IMR-90 (cell line): ENCODE data around the gene AGPS. TPM values are rescaled to one million over a fixed set of nuclear protein-coding genes. Genes with fewer than 3 reads are reported as not detected.

ENCODE experiments used
- ATAC-seq: fragments of 200-7000 bp; cut with Tn5 transposase; 2 replicates; pipeline ENCODE4 v1.9.1; 2020; ENCODE audit warnings: low read depth, mild to moderate bottlenecking, moderate library complexity
- BruUV-seq: library from RNA; stranded (reverse); fragments of 400-500 nt; replicated peaks from 2 replicates; lab custom pipeline; 2021; lab: Mats Ljungman, UMichigan
- CTCF ChIA-PET: fragments of 300-600 bp; formaldehyde crosslinking; extraction: SDS; loops from one replicate; lab custom pipeline; 2021; ENCODE audit warnings: antibody characterized with exemption; lab: Yijun Ruan, JAX
- POLR2A ChIA-PET: fragments of 300-600 bp; sonication (Branson Sonifier 250); formaldehyde crosslinking; loops from one replicate; lab custom pipeline; 2022; ENCODE audit warnings: antibody characterized with exemption; ENCODE audit not compliant: unreplicated experiment; lab: Charles Lee
- DNase-seq: peaks from one replicate; pipeline ENCODE4 v3.0.0; 2013
- H2AFZ ChIP-seq: replicated peaks from 2 replicates; pipeline ENCODE3; 2013; ENCODE audit warnings: low read length, mild to moderate bottlenecking; ENCODE audit not compliant: poor library complexity
- H2AK5ac ChIP-seq: 2 replicates; pipeline ENCODE4 v1.6.1; 2013; ENCODE audit warnings: low read depth, low read length, inconsistent platforms
- H2AK9ac ChIP-seq: replicated peaks from 2 replicates; pipeline ENCODE3; 2013; ENCODE audit warnings: mild to moderate bottlenecking, low read depth, low read length, moderate library complexity; ENCODE audit not compliant: poor library complexity
- H2BK120ac ChIP-seq: 2 replicates; pipeline ENCODE4 v1.6.1; 2013; ENCODE audit warnings: low read depth, low read length, inconsistent platforms
- H2BK15ac ChIP-seq: 3 replicates; pipeline ENCODE4 v1.6.1; 2013; ENCODE audit warnings: low read depth, low read length, inconsistent platforms
- H2BK20ac ChIP-seq: 2 replicates; pipeline ENCODE4 v1.6.1; 2013; ENCODE audit warnings: low read depth, mild to moderate bottlenecking, inconsistent platforms, low read length, moderate library complexity
- H2BK5ac ChIP-seq: 2 replicates; pipeline ENCODE4 v1.6.1; 2013; ENCODE audit warnings: mild to moderate bottlenecking, low read depth, low read length, inconsistent platforms; ENCODE audit not compliant: poor library complexity, severe bottlenecking
- H3K14ac ChIP-seq: replicated peaks from 2 replicates; pipeline ENCODE4 v1.6.1; 2013; ENCODE audit warnings: low read depth, low read length, inconsistent platforms
- H3K18ac ChIP-seq: 2 replicates; pipeline ENCODE4 v1.6.1; 2013; ENCODE audit warnings: low read depth, low read length, control low read depth
- H3K23ac ChIP-seq: 2 replicates; pipeline ENCODE4 v1.6.1; 2013; ENCODE audit warnings: low read depth, low read length, inconsistent platforms
- H3K27ac ChIP-seq: 2 replicates; pipeline ENCODE4 v1.5.1; 2013; ENCODE audit warnings: mild to moderate bottlenecking, control low read depth, low read length; ENCODE audit not compliant: insufficient read depth
- H3K27me3 ChIP-seq: 2 replicates; pipeline ENCODE4 v1.6.1; 2013; ENCODE audit warnings: low read length; ENCODE audit not compliant: control insufficient read depth, insufficient read depth
- H3K36me3 ChIP-seq: 2 replicates; pipeline ENCODE4 v1.6.1; 2013; ENCODE audit warnings: low read length, mixed read lengths; ENCODE audit not compliant: control insufficient read depth, insufficient read depth
- H3K4ac ChIP-seq: 2 replicates; pipeline ENCODE4 v1.6.1; 2013; ENCODE audit warnings: low read depth, low read length, inconsistent platforms
- H3K4me1 ChIP-seq: 2 replicates; pipeline ENCODE4 v1.6.1; 2013; ENCODE audit warnings: low read length, mixed read lengths; ENCODE audit not compliant: control insufficient read depth, insufficient read depth
- H3K4me2 ChIP-seq: 2 replicates; pipeline ENCODE4 v1.6.1; 2013; ENCODE audit warnings: low read depth, mild to moderate bottlenecking, control low read depth, low read length, moderate library complexity
- H3K4me3 ChIP-seq: 2 replicates; pipeline ENCODE4 v1.5.1; 2013; ENCODE audit warnings: low read depth, mild to moderate bottlenecking, control low read depth, low read length, moderate library complexity; ENCODE audit not compliant: insufficient read depth
- H3K56ac ChIP-seq: 2 replicates; pipeline ENCODE4 v1.6.1; 2013; ENCODE audit warnings: low read length, inconsistent platforms; ENCODE audit not compliant: insufficient read depth; ENCODE audit errors: extremely low read depth
- H3K79me1 ChIP-seq, 2 experiments: 2 replicates each; pipeline ENCODE4 v1.6.1; 2013; ENCODE audit warnings: low read length in 2 of 2, inconsistent platforms in 1 of 2, low read depth in 1 of 2
- H3K9ac ChIP-seq: 2 replicates; pipeline ENCODE4 v1.6.1; 2013; ENCODE audit warnings: low read depth, low read length, control low read depth
- H3K9me1 ChIP-seq: 2 replicates; pipeline ENCODE4 v1.6.1; 2013; ENCODE audit warnings: low read length, inconsistent platforms; ENCODE audit not compliant: insufficient read depth
- H3K9me3 ChIP-seq: 2 replicates; pipeline ENCODE4 v1.6.1; 2013; ENCODE audit warnings: low read length; ENCODE audit not compliant: control insufficient read depth, insufficient read depth
- H4K20me1 ChIP-seq: 2 replicates; pipeline ENCODE4 v1.6.1; 2013; ENCODE audit warnings: low read length, inconsistent platforms; ENCODE audit not compliant: insufficient read depth
- H4K5ac ChIP-seq: 2 replicates; pipeline ENCODE4 v1.6.1; 2013; ENCODE audit warnings: mild to moderate bottlenecking, low read depth, low read length, control low read depth
- H4K8ac ChIP-seq, 2 experiments: 2 replicates each; pipeline ENCODE4 v1.6.1; 2013; ENCODE audit warnings: low read depth in 2 of 2, low read length in 2 of 2, control low read depth in 1 of 2, inconsistent platforms in 1 of 2
- H4K91ac ChIP-seq: 2 replicates; pipeline ENCODE4 v1.6.1; 2013; ENCODE audit warnings: low read depth, low read length, inconsistent platforms; ENCODE audit not compliant: insufficient read depth
- BHLHE40 ChIP-seq: fragments of 150-350 bp; IDR thresholded peaks from 2 replicates; pipeline ENCODE4 v1.6.1; 2016; ENCODE audit warnings: mild to moderate bottlenecking, low read depth, low read length
- CEBPB ChIP-seq: IDR thresholded peaks from 2 replicates; pipeline ENCODE4 v1.6.1; 2012; ENCODE audit warnings: low read depth, low read length, improper control_type of control experiment
- CHD1 ChIP-seq: IDR thresholded peaks from 2 replicates; pipeline ENCODE4 v1.6.1; 2012; ENCODE audit warnings: low read depth, low read length, improper control_type of control experiment
- CTCF ChIP-seq: conservative IDR thresholded peaks from 2 replicates; pipeline ENCODE4 v1.5.1; 2012; ENCODE audit warnings: mild to moderate bottlenecking, low read depth, low read length, improper control_type of control experiment
- ELK1 ChIP-seq: fragments of 150-350 bp; IDR thresholded peaks from 2 replicates; pipeline ENCODE4 v1.6.1; 2016; ENCODE audit warnings: low read depth, mild to moderate bottlenecking, low read length, moderate library complexity, borderline replicate concordance
- FOS ChIP-seq: fragments of 150-350 bp; IDR thresholded peaks from 2 replicates; pipeline ENCODE4 v1.6.1; 2016; ENCODE audit warnings: low read depth, low read length
- MAFK ChIP-seq: IDR thresholded peaks from 2 replicates; pipeline ENCODE4 v1.6.1; 2012; ENCODE audit warnings: low read depth, low read length, improper control_type of control experiment
- MAZ ChIP-seq: IDR thresholded peaks from 2 replicates; pipeline ENCODE4 v1.6.1; 2012; ENCODE audit warnings: low read depth, mild to moderate bottlenecking, low read length, improper control_type of control experiment, moderate library complexity, borderline replicate concordance
- MXI1 ChIP-seq: IDR thresholded peaks from 2 replicates; pipeline ENCODE4 v1.6.1; 2012; ENCODE audit warnings: low read depth, mild to moderate bottlenecking, low read length, moderate library complexity, borderline replicate concordance
- NFE2L2 ChIP-seq: fragments of 150-350 bp; IDR thresholded peaks from 2 replicates; pipeline ENCODE4 v1.6.1; 2016; ENCODE audit warnings: low read depth, mild to moderate bottlenecking, low read length
- POLR2A ChIP-seq: IDR thresholded peaks from 2 replicates; pipeline ENCODE4 v1.6.1; 2012; ENCODE audit warnings: mild to moderate bottlenecking, low read depth, low read length
- RAD21 ChIP-seq: IDR thresholded peaks from 2 replicates; pipeline ENCODE4 v1.6.1; 2012; ENCODE audit warnings: low read length, improper control_type of control experiment
- RCOR1 ChIP-seq: IDR thresholded peaks from 2 replicates; pipeline ENCODE4 v1.6.1; 2012; ENCODE audit warnings: mild to moderate bottlenecking, low read length, improper control_type of control experiment; ENCODE audit not compliant: insufficient replicate concordance
- RFX5 ChIP-seq: IDR thresholded peaks from 2 replicates; pipeline ENCODE4 v1.8.0; 2012; ENCODE audit warnings: low read depth, mild to moderate bottlenecking, low read length, moderate library complexity
- SMC3 ChIP-seq: fragments of 150-350 bp; IDR thresholded peaks from 2 replicates; pipeline ENCODE4 v1.6.1; 2016; ENCODE audit warnings: low read depth, mild to moderate bottlenecking, antibody characterized with exemption, low read length, moderate library complexity
- USF2 ChIP-seq: fragments of 150-350 bp; IDR thresholded peaks from 2 replicates; pipeline ENCODE4 v1.6.1; 2017; ENCODE audit warnings: mild to moderate bottlenecking, antibody characterized with exemption, low read length, low read depth
- WGBS, 2 experiments: methylation state at CpG; one replicate each; pipeline versions ENCODE4 v1.1.5 to v1.1.7; 2013; ENCODE audit warnings: missing lambda C conversion rate in 2 of 2; ENCODE audit not compliant: insufficient read length in 1 of 2; ENCODE audit errors: extremely low coverage in 2 of 2; 5-methylcytosine and 5-hydroxymethylcytosine counted together
- dilution Hi-C: fragments of 300-500 bp; cut with HindIII; formaldehyde crosslinking; loops from one replicate; pipeline ENCODE4 v1.14.3; 2018; ENCODE audit warnings: low sequenced_read_pairs; ENCODE audit not compliant: unreplicated experiment
- in situ Hi-C: fragments of 300-500 bp; cut with MboI; formaldehyde crosslinking; loops from 3 replicates; pipeline ENCODE4 v1.14.3; 2019; ENCODE audit warnings: low sequenced_read_pairs, inconsistent platforms, mixed read lengths
- intact Hi-C: fragments of 100-400 bp; cut with micrococcal nuclease; formaldehyde crosslinking; loops from 2 replicates; pipeline ENCODE4 v1.10.0; 2022
- polyA plus RNA-seq, 3 experiments: library from polyadenylated mRNA; depleted of rRNA; stranded (reverse); fragments of >200 nt; gene quantifications; 2 replicates each; pipeline ENCODE4 v1.2.3, GENCODE V29; 2012; ENCODE audit warnings: low replicate concordance in 1 of 3
- total RNA-seq: library from RNA; depleted of rRNA; stranded (reverse); fragments of >200 nt; gene quantifications from 2 replicates; pipeline ENCODE4 v1.2.3, GENCODE V29; 2012

The AGPS gene
- total and polyA plus RNA-seq, 2 of the 4 experiments (the other 2 are of a cell fraction), result 6.6 to 18.6 TPM

GRCh38 chr2:177432703-177433102 lies 40.1 kb downstream of the AGPS start:
- ChIA-PET POLR2A (no interaction called here), CTCF (interaction anchor here (1.2 kb wide), 1 partner anchor 15 kb away, joined by 3 read pairs; no protein-coding TSS in a partner anchor)
- Histone ChIP-seq H3K27ac (no peak overlapping the region), H4K20me1 (peaks cover 13% of the 10 kb centered on the region), H3K4me3 (no peak overlapping the region), H3K9ac (no peak overlapping the region), H4K5ac (no peak overlapping the region), H3K9me1 (peaks cover 9% of the 10 kb centered on the region; the same call in 1 of the 2 replicates), H3K56ac (no peak overlapping the region), H3K9me3 (peaks cover 7% of the 10 kb centered on the region), H3K4me2 (no peak overlapping the region), H3K27me3 (no peaks in the 10 kb centered on the region), H2BK5ac (no peak overlapping the region), H3K18ac (no peak overlapping the region), H3K4ac (no peak overlapping the region), H4K91ac (no peak overlapping the region), H2BK120ac (no peak overlapping the region), H4K8ac (no peak overlapping the region), H3K79me1 (peaks cover 14 to 33% of the 10 kb centered on the region in 2 experiments), H2BK20ac (no peak overlapping the region), H3K4me1 (peaks cover 10% of the 10 kb centered on the region), H3K36me3 (peaks cover 2% of the 10 kb centered on the region; the same call in 1 of the 2 replicates), H2AK5ac (no peak overlapping the region), H3K23ac (no peak overlapping the region), H3K14ac (no peak overlapping the region), H2AK9ac (no peak overlapping the region), H2AFZ (no peak overlapping the region), H2BK15ac (no peak overlapping the region)
- DNase-seq (no peak), ATAC-seq (no peak)
- no TSS peak for BruUV-seq
- dilution Hi-C loops, result no loop called here
- WGBS, 2 experiments, result no CpG with 5 or more reads among the region's 1 CpG
- intact Hi-C loops, result no loop called here
- in situ Hi-C loops, result no loop called here
- TF ChIP-seq FOS (no peak), MAFK (no peak), MAZ (no peak), RFX5 (no peak), ELK1 (no peak), RAD21 (no peak), USF2 (no peak), BHLHE40 (no peak), RCOR1 (no peak), NFE2L2 (no peak), CHD1 (no peak), SMC3 (no peak), CTCF (no peak), CEBPB (no peak), POLR2A (no peak), MXI1 (no peak)
